Activated T-cell treated with anti-CD3 and anti-CD28 coated beads for 1 hour (primary cell): ENCODE results near the gene MFAP2.
"Not testable (repeated sequence)": the region's sequence is repeated elsewhere in the genome, so short reads cannot be mapped to it uniquely, and the experiment has no call there.

Experiments used
- DNase-seq: peaks from one replicate; pipeline ENCODE4 v3.0.0-alpha.2; 2020; ENCODE audit warnings: low read depth

MFAP2 gene

GRCh38 chr1:16929146-16930041, 51.0 kb downstream of the MFAP2 start:
- not testable (repeated sequence) for DNase-seq

DNA sequence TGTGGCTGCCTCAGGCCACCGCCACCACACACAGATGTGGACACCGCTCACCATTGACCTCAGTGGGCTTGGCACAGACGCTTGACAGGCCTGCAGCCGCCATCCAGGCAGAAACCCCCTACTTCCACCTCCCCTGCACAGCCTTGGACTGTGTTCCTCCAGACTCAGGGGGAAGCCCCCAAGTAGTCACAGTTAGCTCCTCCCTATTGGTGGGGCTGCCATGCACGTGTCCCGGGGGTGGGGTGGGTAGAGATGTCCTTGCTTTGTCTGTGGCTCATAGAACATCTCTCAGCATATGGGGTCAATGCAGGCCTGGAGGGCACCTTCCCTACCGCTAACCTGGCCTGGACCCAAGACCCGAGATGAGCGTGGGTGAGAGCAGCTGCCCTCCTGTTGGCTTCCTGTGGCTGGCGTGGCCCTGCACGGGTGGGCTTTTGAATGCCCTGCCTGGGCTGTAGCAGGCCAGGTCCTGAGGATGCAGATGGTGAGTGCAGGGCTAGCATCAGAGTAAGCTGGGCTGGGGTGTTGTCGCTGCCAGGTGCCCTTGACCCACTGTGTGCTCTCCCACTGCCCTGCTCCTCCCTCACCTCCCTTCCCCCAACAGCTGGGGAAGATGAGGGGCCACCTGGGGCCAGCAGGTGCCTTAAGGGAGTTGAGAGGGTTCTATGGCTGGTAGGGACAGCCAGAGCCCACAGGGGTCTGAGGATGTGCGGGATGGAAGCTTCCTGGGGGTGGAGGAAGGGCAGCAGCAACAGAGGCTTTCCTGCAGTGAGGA, 52.5 kb downstream of the MFAP2 start:
- DNase-seq: no peak

DNA sequence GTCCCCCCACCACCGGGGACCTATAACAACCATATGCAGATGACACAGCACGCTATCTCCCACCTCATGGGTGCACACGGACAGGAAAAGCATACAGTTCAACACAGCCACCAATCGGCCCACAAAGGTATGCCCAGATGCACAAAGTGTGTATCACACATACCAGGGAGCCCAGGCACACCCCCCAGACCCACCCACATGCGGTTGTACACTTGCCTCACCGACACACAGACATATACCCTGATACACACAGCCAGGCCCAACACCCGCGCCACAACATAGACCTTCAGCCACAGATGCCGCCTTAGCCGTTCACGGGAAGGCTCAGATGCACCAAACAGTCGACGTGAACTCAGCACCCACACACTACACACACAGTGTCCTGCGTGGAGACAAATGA, 53.2 kb downstream of the MFAP2 start:
- DNase-seq: no peak

- DNase-seq: no peak
These were observed 53.8 kb downstream of the MFAP2 start for GRCh38 chr1:16926491-16927073.

DNA sequence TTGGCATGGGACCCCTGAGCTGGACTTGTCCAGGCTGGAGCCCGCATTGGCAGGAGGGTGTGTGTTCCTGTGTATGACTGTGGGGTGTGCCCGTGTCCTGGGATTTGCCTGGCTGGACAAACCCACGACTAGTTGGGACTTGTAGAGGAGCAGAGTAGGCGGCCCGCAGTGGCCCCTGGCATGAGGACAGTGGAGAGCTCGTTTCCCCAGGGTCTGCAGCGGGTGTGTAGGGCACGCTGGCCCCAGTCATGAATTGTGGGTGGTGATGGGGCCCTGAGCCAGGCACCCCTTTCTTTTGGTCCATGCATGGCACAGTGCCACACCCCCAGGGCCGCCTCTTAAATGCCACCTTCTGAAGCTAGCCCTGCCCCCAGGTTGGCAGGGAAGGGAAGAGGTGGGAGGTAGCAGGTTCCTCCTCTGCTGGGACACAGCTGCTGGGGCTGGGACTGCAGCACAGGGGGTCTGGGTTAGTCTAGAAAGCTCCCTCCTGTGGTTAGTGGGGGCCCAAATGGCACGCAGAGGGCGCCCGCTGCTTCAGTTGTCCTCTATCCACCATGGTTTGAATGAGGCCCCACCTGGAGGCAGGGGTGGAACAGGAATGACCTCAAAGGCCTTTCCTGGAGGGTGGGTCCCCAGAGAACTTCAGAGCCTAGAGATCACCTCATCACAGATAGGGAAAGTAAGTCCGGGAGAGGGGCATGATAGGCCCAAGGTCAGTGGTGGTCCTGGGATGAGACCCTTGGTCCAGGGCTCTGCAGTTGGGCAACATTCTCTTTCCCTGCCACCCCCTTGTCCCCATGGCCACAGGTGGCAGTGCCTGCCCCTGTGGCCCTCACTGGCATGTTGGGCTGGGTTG, 54.6 kb downstream of the MFAP2 start:
- DNase-seq: no peak

DNA sequence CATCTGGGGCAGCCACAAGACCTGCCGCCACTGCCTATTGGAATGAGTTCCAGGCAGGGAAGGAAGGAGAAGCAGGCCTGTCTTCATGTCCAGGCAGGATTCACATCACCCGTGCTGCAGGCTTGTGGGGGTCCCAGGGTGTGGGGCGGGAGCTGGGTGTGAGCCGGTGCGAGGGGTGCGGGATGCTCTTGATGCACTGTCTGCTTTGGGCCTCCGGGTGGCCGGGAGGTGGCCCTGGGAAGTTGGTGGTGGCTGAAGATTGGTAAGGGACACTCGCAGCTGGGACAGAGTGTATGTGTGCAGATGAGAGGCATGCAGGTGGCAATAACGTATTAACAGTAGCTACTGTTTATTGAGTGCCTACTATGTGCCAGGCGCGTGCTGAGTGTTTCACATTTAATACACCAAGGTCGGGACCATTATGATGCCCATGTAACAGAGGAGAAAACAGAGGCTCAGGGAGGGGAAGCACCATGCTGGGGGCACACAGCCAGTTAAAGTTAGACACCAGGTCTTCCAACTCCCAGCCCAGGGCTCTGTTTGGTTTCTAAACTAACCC, 55.4 kb downstream of the MFAP2 start:
- DNase-seq: no peak
